GM08714 (cell line): Measurements from ENCODE around the gene FAM124A.

Experiments used
- H3K4me3 ChIP-seq: fragments of 200-500 bp; sonication (Bioruptor generic); 2 replicates; pipeline ENCODE4 v1.5.1; 2014; ENCODE audit warnings: mild to moderate bottlenecking, low read length, inconsistent platforms
- ZNF274 ChIP-seq: IDR thresholded peaks from 2 replicates; pipeline ENCODE4 v1.6.1; 2012; ENCODE audit warnings: mild to moderate bottlenecking, low read depth, low read length

The FAM124A gene

DNA sequence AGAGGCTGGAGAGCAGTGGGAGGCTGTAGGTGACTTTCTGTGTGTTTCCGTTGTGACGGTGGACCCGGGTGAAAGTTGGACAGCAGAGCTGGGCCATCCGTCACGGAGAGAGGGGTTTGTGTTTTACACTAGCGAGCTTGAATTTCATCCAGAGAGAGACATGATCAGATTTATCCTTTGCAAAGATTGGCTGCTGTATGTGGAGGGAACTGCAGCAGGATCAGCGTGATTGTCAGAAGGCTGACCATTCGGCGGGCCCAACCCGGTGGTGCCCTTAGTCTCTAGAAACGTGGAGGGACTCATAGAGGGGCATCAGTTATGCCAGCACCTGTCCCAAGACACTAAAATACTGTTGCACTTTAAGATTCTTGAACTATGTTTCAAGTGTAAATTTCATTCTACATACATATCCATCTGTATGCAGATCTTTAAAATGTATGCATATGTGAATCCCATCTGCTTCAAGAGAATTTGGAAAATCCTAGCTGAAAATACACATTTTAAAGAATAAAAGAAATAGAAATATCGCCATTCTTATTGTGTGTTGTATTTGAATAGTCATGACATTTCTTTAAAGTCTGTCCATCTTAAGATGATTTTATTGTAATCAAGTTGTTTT, 7.0 kb downstream of the FAM124A start:
- H3K4me3 ChIP-seq: no peak overlapping the region
- no peak for TF ChIP-seq ZNF274

GRCh38 chr13:51229731-51230130, 7.5 kb downstream of the FAM124A start:
- no peak overlapping the region for H3K4me3 ChIP-seq
- no peak for TF ChIP-seq ZNF274

GRCh38 chr13:51230477-51231105, 8.4 kb downstream of the FAM124A start:
- H3K4me3 ChIP-seq: no peak overlapping the region
- TF ChIP-seq ZNF274: no peak

GRCh38 chr13:51231456-51231855, 9.3 kb downstream of the FAM124A start:
- H3K4me3 ChIP-seq: no peak overlapping the region
- no peak for TF ChIP-seq ZNF274

DNA sequence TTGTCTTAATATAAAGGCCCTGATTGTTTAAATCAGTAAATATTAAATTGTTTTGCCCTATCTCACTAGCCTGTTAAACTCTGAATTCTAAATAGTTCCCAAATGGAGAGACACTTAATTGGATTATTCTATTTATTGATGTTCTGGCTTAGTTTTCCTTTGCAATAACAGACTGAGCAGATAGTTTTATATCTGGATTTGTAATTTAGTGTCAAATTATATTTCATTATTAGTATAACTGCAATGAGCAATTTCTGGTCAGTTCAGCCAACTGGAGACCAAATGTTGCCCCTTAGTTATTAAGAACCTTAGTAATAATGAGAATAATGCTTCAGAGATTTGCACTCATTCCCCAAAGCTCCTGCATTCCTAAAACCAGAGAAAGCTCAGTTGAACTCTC, 10.1 kb downstream of the FAM124A start:
- no peak for TF ChIP-seq ZNF274

DNA sequence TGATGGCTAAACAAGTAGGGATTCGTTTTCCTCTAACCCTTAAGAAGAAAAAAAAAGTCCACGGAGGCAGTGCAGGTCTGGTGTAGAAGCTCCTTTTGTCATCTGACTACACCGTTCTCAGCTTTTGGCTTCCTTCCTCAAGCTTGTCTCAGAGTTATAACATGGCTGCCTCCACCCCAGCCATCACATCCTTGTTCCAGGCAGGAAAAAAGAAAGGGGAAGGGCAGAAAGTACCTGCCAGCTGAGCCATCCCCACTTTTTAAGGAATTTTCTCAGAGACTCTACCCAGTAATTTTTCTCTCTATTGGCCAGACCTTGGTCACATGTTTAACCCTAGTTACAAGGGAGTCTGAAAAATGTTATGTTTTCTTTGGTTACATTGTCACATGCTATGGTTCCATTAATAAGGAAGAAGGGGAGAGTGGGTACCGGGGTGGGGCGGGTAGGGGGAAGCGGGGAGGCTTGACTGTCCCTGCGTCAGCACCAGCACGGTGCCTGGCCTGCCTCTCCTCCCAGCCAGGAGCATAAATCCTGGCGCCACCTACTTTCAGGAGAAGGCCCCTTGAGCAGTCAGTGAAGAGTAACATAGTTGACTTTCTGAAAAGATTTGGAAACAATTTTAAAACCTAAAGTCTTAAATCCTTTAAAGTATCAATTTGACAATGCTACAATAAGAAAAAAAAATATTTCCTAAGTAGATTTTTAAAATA, 11.1 kb downstream of the FAM124A start:
- no peak overlapping the region for H3K4me3 ChIP-seq
- no peak for TF ChIP-seq ZNF274

More for the DNA sequence above, 10.1 kb downstream of the FAM124A start:
- no peak overlapping the region for H3K4me3 ChIP-seq

DNA sequence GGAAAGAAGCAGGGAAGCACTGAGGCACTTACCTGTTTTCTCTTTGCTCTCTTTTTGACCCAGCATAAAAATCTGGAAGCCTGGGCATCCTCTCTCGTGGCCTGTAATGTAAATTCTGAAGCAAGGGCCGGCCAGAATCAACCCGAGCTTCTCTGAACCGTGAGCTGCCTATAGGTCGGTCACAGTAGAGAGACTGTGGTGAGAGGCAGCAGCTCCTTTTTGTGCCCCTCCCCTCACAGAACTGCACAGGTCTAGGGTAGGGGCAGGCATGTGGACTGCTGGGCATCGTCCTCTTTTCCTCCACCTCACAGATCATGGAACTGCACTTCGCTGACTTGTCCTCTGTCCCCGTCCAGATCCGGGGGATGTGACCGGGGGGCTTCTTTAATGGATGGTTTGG, 12.5 kb downstream of the FAM124A start:
- no peak for TF ChIP-seq ZNF274
- no peak overlapping the region for H3K4me3 ChIP-seq

- H3K4me3 ChIP-seq: no peak overlapping the region
- no peak for TF ChIP-seq ZNF274
Observed at GRCh38 chr13:51235186-51235585, 13.0 kb downstream of the FAM124A start.

DNA sequence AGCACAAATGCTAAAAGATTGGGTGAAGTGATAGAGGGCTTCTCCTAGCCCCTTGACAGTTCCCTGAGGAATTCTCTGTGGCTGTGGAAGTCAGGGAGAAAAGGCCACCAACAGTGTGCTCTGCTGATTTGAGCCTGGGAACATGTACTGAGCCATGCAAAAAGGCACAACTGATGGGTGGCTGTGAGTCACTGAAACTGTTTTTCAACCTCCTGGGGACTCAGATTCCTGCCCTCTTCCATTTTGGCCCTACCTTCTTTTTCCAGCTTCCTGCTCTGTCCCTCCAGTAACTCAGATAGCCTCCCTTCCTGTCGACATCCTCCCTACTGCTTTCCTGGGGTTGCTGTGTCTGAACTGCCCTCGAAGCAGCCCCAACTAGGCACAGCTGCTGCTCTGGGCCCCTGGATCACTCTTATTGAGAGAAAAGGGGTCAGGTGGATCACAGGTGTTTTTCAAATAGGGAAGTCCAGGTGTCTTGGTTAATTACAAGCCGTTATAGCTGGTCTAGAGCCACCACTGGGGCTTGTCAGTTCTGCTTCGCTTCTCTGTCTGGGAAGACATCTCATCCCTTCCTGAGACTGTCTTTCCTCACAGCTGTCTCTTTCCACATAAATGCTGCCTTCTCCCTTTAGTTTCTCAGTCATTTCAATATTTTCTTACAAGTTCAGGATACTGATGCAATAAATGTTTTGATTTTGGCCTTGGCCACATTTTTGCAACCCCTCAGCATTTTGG, 13.7 kb downstream of the FAM124A start:
- no peak for TF ChIP-seq ZNF274
- H3K4me3 ChIP-seq: no peak overlapping the region

GRCh38 chr13:51236491-51236792, 14.2 kb downstream of the FAM124A start:
- no peak overlapping the region for H3K4me3 ChIP-seq
- no peak for TF ChIP-seq ZNF274

DNA sequence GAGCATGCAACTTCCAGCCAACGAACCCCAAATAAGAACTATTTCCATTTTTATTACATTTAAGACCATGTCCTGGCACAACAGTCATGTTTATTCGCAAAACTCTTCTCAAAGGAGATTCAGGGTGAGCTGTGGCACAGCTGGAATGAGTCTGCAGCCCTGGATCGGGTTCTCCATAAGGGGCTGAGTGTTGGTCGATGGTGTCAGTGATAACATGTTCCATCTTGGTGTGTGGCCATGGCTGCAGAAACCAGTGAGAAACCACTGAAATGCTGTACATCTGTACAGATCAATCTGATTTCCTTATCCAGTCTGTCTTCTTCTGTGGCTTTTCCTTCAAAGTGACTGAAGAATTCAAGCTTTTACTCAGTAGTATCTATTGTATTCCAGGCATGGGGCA, 15.2 kb downstream of the FAM124A start:
- no peak overlapping the region for H3K4me3 ChIP-seq
- TF ChIP-seq ZNF274: no peak

GRCh38 chr13:51237887-51238286, 15.7 kb downstream of the FAM124A start:
- TF ChIP-seq ZNF274: no peak
- H3K4me3 ChIP-seq: no peak overlapping the region

DNA sequence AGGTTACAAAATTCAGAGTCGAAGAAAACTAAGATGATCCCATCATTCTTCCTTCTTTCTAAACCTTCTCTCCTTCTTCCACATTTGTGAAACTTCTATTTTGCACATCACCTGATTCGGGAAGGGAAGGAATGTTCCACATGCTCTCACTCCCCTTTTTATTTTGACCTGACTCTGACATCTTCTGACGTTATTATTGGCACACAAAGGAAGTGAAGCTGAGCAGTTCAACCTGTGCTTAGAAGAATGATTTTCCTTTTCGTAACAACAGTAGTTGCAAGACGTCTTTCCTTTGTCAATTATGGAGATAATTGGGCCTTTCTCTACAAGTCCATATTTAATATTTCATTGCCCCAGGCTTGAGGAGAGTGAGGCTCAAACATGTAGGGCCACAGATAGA, 18.0 kb downstream of the FAM124A start:
- no peak overlapping the region for H3K4me3 ChIP-seq
- TF ChIP-seq ZNF274: no peak

GRCh38 chr13:51240958-51241357, 18.8 kb downstream of the FAM124A start:
- no peak for TF ChIP-seq ZNF274
- no peak overlapping the region for H3K4me3 ChIP-seq

GRCh38 chr13:51241720-51242119, 19.5 kb downstream of the FAM124A start:
- no peak overlapping the region for H3K4me3 ChIP-seq
- no peak for TF ChIP-seq ZNF274
